HG03095 (cell line): ENCODE measurements around the gene SLC16A11.
"Not testable (repeated sequence)": the region's sequence is repeated elsewhere in the genome, so short reads cannot be mapped to it uniquely, and the experiment has no call there.

ENCODE experiments used
- ATAC-seq: cut with Tn5 transposase; IDR thresholded peaks from one replicate; pipeline ENCODE4 v1.9.1; 2021; ENCODE audit warnings: moderate library complexity; ENCODE audit not compliant: unreplicated experiment

Gene SLC16A11, protein sequence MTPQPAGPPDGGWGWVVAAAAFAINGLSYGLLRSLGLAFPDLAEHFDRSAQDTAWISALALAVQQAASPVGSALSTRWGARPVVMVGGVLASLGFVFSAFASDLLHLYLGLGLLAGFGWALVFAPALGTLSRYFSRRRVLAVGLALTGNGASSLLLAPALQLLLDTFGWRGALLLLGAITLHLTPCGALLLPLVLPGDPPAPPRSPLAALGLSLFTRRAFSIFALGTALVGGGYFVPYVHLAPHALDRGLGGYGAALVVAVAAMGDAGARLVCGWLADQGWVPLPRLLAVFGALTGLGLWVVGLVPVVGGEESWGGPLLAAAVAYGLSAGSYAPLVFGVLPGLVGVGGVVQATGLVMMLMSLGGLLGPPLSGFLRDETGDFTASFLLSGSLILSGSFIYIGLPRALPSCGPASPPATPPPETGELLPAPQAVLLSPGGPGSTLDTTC

DNA sequence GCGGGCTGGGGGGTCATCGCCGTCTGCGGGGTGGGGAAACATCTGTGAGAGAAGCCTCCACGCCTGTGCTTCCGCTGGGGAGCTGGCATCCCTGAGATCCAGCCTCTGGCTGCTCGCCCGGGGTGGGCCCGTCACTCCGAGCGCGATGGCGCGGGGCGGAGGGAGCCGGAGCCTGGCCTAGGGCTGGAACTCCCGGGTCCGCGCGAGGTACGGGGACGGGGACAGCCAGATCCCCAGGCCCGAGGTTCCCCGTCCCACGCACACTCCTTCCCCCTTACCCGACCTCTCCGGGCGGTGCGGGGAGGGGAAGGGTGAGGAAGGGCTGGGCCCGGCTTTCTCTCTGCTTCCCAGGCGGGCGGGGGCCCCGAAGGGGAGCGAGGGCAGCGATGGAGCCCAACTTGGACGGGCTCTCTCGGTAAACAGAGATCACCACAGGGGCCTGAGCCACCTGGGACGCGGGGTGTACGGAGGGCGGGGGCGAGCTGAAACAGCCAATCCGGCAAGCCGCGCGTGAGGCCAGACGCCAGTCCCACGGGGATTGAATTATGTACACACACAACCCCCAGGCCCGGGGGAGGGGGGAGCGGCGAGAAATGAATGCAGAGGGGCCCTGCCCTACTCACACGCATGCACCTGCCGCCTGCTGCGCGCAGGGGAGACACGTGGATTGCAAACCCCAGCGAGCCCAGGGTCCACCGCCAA lies at the start of gene SLC16A11:
TSS of gene SLC16A11 (minus strand) at position 596 of the 702 bp plus-strand sequence. CDS start at position 17, 579 bp downstream.
- ATAC-seq, result no peak

- ATAC-seq, result not testable (repeated sequence)
Observed at GRCh38 chr17:7091311-7092005, 47.6 kb upstream of the SLC16A11 start.

GRCh38 chr17:7089570-7089969 lies 45.7 kb upstream of the SLC16A11 start:
- not testable (repeated sequence) for ATAC-seq

DNA sequence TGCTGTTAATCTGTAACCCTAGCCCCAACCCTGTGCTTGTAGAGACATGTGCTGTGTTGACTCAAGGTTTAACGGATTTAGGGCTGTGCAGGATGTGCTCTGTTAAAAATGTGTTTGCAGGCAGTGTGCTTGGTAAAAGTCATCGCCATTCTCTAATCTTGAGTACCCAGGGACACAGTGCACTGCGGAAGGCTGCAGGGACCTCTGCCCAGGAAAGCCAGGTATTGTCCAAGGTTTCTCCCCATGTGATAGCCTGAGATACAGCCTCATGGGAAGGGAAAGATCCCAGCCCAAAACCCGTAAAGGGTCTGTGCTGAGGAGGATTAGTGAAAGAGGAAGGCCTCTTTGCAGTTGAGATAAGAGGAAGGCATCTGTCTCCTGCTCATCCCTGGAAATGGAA lies 44.5 kb upstream of the SLC16A11 start:
- not testable (repeated sequence) for ATAC-seq

DNA sequence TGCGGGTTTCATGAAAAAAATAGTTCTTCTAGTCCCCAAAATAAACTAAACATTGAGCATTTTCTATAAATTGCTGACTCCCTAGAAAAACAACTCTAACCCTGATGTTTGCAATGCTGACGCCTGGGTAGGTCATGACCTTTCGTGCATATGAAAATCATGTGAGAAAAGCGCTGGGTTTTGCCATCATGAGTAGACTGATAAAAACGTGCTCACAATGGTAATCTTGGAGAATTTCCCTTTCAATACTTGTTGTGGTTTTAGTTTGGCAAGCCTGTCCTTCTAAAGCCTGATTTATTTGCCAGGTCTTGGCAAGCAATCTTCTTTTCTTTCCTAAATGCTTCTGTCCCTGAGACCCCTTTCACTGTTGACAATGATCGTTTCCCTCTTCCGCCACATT lies 40.2 kb upstream of the SLC16A11 start:
- no peak for ATAC-seq

- ATAC-seq, result no peak
Observed at GRCh38 chr17:7083592-7083991, 39.7 kb upstream of the SLC16A11 start.

- no peak for ATAC-seq
Observed at GRCh38 chr17:7081341-7082062, 37.6 kb upstream of the SLC16A11 start.

GRCh38 chr17:7080456-7081041 lies 36.7 kb upstream of the SLC16A11 start:
- no peak for ATAC-seq

DNA sequence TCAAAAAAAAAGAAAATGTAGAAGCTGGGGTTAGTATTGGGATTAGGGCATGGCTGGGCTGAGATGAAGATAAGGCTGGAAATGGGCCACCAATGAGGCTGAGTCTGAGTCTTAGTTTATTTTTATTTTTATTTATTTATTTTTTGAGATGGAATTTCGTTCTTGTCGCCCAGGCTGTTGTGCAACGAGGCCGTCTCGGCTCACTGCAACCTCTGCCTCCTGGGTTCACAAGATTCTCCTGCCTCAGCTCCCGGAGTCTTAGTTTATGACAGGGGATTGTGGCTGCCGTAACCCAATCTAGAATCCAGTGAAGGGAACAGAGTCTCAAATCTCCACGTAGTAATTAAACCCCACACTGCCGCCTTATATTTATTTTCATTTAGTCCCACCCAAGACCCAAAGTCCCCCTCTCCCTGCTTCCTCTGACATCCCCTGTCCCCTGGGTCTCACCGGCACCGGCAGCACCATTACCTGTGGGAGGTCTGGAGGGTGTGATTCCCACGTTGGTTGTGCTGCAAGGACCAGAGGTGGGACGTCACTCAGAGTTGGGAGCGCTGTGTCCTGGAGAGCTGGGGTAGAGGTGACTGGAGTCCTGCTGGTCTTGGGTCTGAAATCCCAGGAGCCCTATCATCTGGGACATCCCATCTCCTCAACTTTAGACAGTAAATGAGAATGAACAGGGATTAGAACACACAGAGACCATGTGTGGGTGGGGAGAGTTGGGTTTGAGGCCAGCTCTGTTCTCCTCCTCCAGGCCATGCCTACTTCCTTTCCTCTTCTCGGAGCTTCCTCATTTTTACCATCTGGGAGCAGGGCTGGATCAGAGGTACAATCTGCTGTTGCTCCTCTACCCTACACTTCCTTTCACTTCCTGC lies 35.9 kb upstream of the SLC16A11 start, which contains the start of gene CLEC10A:
TSS of gene CLEC10A (minus strand) at position 671 of the 875 bp plus-strand sequence. CDS start 1,439 bp downstream, outside the sequence.
- no peak for ATAC-seq

GRCh38 chr17:7078711-7079110 lies 34.8 kb upstream of the SLC16A11 start:
- ATAC-seq, result no peak

DNA sequence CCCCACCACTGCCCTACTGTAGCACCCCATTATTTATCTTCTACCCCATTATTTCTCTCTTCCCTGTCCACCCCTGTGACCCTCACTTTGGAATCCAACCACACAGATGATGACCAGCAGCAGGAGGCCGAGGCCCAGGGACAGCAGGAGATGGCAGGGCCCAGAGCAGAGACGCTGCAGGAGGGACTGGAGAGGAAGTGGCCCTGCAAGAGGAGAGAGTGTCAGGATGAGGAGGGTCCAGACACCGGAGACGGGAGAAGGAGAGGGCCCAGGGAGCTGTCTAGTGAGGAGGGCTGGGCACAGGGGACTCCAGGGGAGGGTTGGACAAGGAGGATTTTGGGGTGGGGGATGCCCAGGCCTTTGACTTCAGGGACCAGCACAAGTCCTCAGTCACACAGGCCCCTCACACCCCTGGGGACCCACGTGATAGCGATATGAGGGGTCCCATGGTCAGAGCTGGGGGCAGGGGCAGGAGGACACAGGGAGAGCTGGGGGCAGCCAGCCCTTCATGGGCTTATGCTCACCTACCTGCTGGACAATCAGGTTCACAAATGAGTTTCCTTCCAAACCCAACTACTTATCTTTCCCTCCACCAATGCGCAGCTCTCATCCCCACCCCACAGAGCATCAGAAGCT lies 34.1 kb upstream of the SLC16A11 start:
- ATAC-seq, result no peak

DNA sequence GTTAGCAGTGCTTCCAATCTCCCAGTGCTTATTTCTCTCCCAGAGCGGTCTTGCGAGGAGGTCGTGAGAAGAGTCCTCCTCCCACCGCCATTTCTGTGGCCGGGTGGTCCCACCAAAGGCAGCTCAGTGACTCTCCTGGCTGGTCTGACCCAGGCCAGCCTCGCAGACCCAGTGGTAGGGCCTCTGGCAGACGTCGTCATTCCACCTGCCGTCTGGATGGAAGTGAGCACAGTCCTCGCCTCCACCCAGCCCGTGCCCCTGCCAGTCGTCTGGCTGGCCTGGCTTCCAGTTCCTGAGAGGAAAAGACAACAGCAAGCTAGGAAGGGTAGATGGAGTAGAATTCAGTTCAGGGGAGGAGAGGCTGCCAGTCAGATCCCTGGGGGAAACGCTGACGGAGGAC lies 31.0 kb upstream of the SLC16A11 start:
- no peak for ATAC-seq

DNA sequence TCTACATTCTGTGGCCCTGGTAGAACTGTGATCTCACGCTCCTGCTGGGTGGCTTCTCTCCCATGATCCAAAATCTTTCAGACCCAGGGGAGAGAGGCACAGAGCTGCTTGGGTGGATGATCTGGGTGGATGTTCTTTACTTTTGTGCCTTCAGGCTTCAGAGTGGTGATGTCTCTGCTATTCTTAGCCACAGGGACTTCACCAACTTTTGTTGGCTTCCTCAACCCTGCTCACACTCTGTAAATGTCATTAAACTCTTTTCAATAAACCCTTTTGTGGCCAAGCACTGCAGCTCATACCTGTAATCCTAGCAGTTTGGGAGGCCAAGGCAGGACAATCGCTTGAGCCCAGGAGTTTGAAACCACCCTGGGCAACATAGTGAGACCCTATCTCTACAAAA lies 28.5 kb upstream of the SLC16A11 start:
- no peak for ATAC-seq

GRCh38 chr17:7070712-7071111 lies 26.8 kb upstream of the SLC16A11 start:
- ATAC-seq, result no peak

DNA sequence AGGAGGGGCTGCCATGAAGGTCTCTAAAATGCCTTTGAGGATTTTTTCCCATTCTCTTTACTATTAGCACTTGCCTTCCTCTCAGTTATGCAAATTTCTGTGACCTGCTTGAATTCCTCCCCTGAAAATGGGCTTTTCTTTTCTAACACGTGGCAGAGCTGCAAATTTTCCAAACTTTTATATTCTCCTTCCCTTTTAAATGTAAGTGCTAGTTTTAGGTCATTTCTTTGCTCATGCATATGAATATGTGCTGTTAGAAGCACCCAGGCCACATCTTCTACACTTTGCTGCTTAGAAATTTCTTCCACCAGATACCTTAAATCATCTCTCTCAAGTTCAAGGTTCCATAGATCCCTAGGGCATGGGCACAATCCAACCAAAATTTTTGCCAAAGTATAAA lies 24.4 kb upstream of the SLC16A11 start:
- ATAC-seq, result no peak

- no peak for ATAC-seq
Observed at GRCh38 chr17:7067198-7067597, 23.3 kb upstream of the SLC16A11 start.

GRCh38 chr17:7064261-7064660 lies 20.4 kb upstream of the SLC16A11 start:
- no peak for ATAC-seq

DNA sequence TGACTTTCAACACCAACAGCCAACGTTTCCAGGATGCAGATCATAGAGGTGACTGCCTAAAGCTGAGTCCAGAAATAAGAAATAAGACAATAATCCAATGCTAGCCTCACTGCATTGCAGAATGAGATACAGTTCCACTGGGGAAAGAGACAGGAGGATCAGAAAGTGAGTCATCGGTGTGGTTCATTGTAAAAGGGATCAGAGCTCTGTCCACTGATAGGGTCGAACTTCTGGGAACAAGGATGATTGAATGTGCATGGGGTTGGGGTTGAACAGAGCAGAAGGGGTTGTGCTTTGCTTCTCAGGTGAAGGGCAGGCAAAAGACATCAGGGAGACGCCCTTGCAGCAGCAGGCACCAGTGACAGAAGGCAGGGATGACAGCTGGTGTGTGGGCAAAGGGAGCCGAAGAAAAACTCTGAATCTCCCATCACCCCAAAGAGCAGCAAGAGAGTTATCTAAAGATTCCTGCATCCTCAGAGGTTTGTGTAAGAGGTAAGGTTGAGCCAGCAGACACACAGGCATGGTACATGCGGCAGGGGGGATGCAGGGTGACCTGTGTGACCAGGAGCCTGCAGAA lies 19.7 kb upstream of the SLC16A11 start:
- ATAC-seq, result no peak
